Activated gamma-delta T cell (primary cell): ENCODE results near the gene TMEM132E.
A peak's percentile ranks its signal among the peaks of the same experiment; 100 is the strongest.

Source experiments
- DNase-seq: peaks from one replicate; lab custom pipeline; 2025; lab: John Stamatoyannopoulos, UW

Gene TMEM132E

GRCh38 chr17:34635876-34636275 lies 56.5 kb downstream of the TMEM132E start:
- DNase-seq, result no peak

- DNase-seq, result no peak
These were observed 57.7 kb downstream of the TMEM132E start for GRCh38 chr17:34637041-34637547.

GRCh38 chr17:34637548-34638525 lies 58.5 kb downstream of the TMEM132E start:
- peak; percentile 23 for DNase-seq

GRCh38 chr17:34638526-34639260 lies 59.3 kb downstream of the TMEM132E start:
- no peak for DNase-seq

GRCh38 chr17:34639706-34640425 lies 60.5 kb downstream of the TMEM132E start:
- no peak for DNase-seq

- DNase-seq, result no peak
These were observed 62.0 kb downstream of the TMEM132E start for GRCh38 chr17:34641368-34641767.

GRCh38 chr17:34644941-34645550 lies 65.7 kb downstream of the TMEM132E start:
- DNase-seq, result no peak

GRCh38 chr17:34645594-34645993 lies 66.2 kb downstream of the TMEM132E start:
- DNase-seq, result no peak

- no peak for DNase-seq
These were observed 68.1 kb downstream of the TMEM132E start for GRCh38 chr17:34647511-34647910.

- no peak for DNase-seq
These were observed 70.8 kb downstream of the TMEM132E start for GRCh38 chr17:34650051-34650750.

GRCh38 chr17:34651402-34651811 lies 72.0 kb downstream of the TMEM132E start:
- DNase-seq, result no peak

- DNase-seq, result no peak
These were observed 72.7 kb downstream of the TMEM132E start for GRCh38 chr17:34652021-34652555.

GRCh38 chr17:34653511-34653910 lies 74.1 kb downstream of the TMEM132E start:
- no peak for DNase-seq

GRCh38 chr17:34654276-34654880 lies 75.0 kb downstream of the TMEM132E start:
- no peak for DNase-seq

GRCh38 chr17:34654881-34655276 lies 75.5 kb downstream of the TMEM132E start:
- no peak for DNase-seq

GRCh38 chr17:34656801-34657200 lies 77.4 kb downstream of the TMEM132E start:
- no peak for DNase-seq

- no peak for DNase-seq
These were observed 79.6 kb downstream of the TMEM132E start for GRCh38 chr17:34658811-34659560.

- DNase-seq, result no peak
These were observed 84.3 kb downstream of the TMEM132E start for GRCh38 chr17:34663714-34664113.

GRCh38 chr17:34665150-34665806 lies 85.9 kb downstream of the TMEM132E start:
- no peak for DNase-seq
